GM12878 (cell line): ENCODE data around the gene KCNK5.

Experiments used
- ASH2L ChIP-seq: fragments of 300-600, 200-600 bp; sonication (generic); IDR thresholded peaks from 2 replicates; pipeline ENCODE4 v1.6.1; 2017; ENCODE audit warnings: low read depth, mild to moderate bottlenecking, borderline replicate concordance
- BCL3 ChIP-seq: IDR thresholded peaks from 2 replicates; pipeline ENCODE4 v1.6.1; 2011; ENCODE audit warnings: borderline replicate concordance, low read depth, mild to moderate bottlenecking, moderate library complexity, low read length; ENCODE audit not compliant: insufficient read depth, poor library complexity, severe bottlenecking
- CHD4 ChIP-seq: fragments of 200-600 bp; sonication (generic); IDR thresholded peaks from 2 replicates; pipeline ENCODE4 v1.6.1; 2016; ENCODE audit warnings: mild to moderate bottlenecking
- CREB1 ChIP-seq: IDR thresholded peaks from 2 replicates; pipeline ENCODE4 v1.6.1; 2012; ENCODE audit warnings: low read depth, mild to moderate bottlenecking, inconsistent platforms
- CTCF ChIP-seq, 3 experiments: IDR thresholded peaks in 2 of 3; conservative IDR thresholded peaks in 1 of 3; 2 replicates each; pipeline ENCODE4 v1.5.1; 2011; ENCODE audit warnings: low read depth in 3 of 3, low read length in 3 of 3, mild to moderate bottlenecking in 3 of 3, control low read depth in 2 of 3, moderate library complexity in 2 of 3, inconsistent platforms in 1 of 3, mixed read lengths in 1 of 3; ENCODE audit not compliant: control insufficient read depth in 2 of 3, insufficient read depth in 1 of 3; ENCODE audit errors: extremely low read depth in 1 of 3
- ELK1 ChIP-seq: IDR thresholded peaks from 2 replicates; pipeline ENCODE4 v1.6.1; 2012; ENCODE audit warnings: low read depth, low read length, improper control_type of control experiment
- EZH2 ChIP-seq: IDR thresholded peaks from 2 replicates; pipeline ENCODE4 v1.6.1; 2012; ENCODE audit warnings: low read depth, mild to moderate bottlenecking, control low read depth, inconsistent platforms, low read length, borderline replicate concordance; ENCODE audit not compliant: control insufficient read depth
- MTA3 ChIP-seq: IDR thresholded peaks from 2 replicates; pipeline ENCODE4 v1.6.1; 2012; ENCODE audit warnings: low read length, inconsistent platforms, borderline replicate concordance
- POLR2A ChIP-seq: IDR thresholded peaks from 2 replicates; pipeline ENCODE4 v1.6.1; 2011; ENCODE audit warnings: low read depth, mild to moderate bottlenecking, low read length
- POLR2AphosphoS5 ChIP-seq: IDR thresholded peaks from 2 replicates; pipeline ENCODE4 v1.6.1; 2011; ENCODE audit warnings: mild to moderate bottlenecking, low read length, inconsistent platforms
- SIN3A ChIP-seq: IDR thresholded peaks from 2 replicates; pipeline ENCODE4 v1.6.1; 2012; ENCODE audit warnings: low read depth, low read length, improper control_type of control experiment
- SKIL ChIP-seq: fragments of 450-650 bp; IDR thresholded peaks from 2 replicates; pipeline ENCODE4 v1.6.1; 2017; ENCODE audit warnings: mild to moderate bottlenecking, low read depth, inconsistent platforms; ENCODE audit not compliant: poor library complexity, severe bottlenecking
- TAF1 ChIP-seq: IDR thresholded peaks from 2 replicates; pipeline ENCODE4 v1.6.1; 2011; ENCODE audit warnings: mild to moderate bottlenecking, low read depth, low read length, borderline replicate concordance
- YY1 ChIP-seq: IDR thresholded peaks from 2 replicates; pipeline ENCODE4 v1.6.1; 2011; ENCODE audit warnings: low read depth, mild to moderate bottlenecking, low read length

- TF ChIP-seq MTA3 (no peak), SIN3A (no peak), ASH2L (no peak), EZH2 (no peak), ELK1 (no peak), POLR2AphosphoS5 (no peak), POLR2A (no peak), CREB1 (no peak), YY1 (no peak), TAF1 (no peak), BCL3 (no peak), SKIL (no peak), CHD4 (no peak), CTCF (IDR thresholded peaks at IDR 0.05 in 2 of 3, conservative IDR thresholded peaks at IDR 0.05 in 1 of 3; ENCODE audit: control insufficient read depth in 2 of 3, extremely low read depth in 1 of 3, insufficient read depth in 1 of 3, low read depth in 3 of 3, low read length in 3 of 3) (no peak)
Measured at GRCh38 chr6:39173270-39173669, 56.0 kb downstream of the KCNK5 start.
